ENCODE data around the gene ODC1. TPM values are rescaled to one million over a fixed set of nuclear protein-coding genes. Genes with fewer than 3 reads are reported as not detected.

Gene ODC1
- total and polyA plus RNA-seq, 2 of the 4 experiments (the other 2 are of a cell fraction) = 117 to 204 TPM

GRCh38 chr2:10422732-10423399 lies 25.3 kb downstream of the ODC1 start:
- Histone ChIP-seq H3K14ac (replicated peaks; ENCODE audit: low read depth, low read length) (no peak overlapping the region), H4K5ac (ENCODE audit: low read depth, low read length) (no peak overlapping the region), H3K27ac (ENCODE audit: insufficient read depth, low read length) (no peak overlapping the region), H3K9me1 (ENCODE audit: insufficient read depth, low read length) (no peaks in the 10 kb centered on the region), H4K8ac (ENCODE audit: low read depth in 2 of 2, low read length in 2 of 2) (no peak overlapping the region), H3K9ac (ENCODE audit: low read depth, low read length) (no peak overlapping the region), H3K4ac (ENCODE audit: low read depth, low read length) (no peak overlapping the region), H3K4me2 (ENCODE audit: low read depth, low read length) (no peak overlapping the region), H3K56ac (ENCODE audit: extremely low read depth, insufficient read depth, low read length) (no peak overlapping the region), H2BK120ac (ENCODE audit: low read depth, low read length) (no peak overlapping the region), H3K4me1 (ENCODE audit: control insufficient read depth, insufficient read depth, low read length) (peaks cover 7% of the 10 kb centered on the region; the same call in 1 of the 2 replicates), H3K9me3 (ENCODE audit: control insufficient read depth, insufficient read depth, low read length) (no peaks in the 10 kb centered on the region), H2AK5ac (ENCODE audit: low read depth, low read length) (no peak overlapping the region), H2AK9ac (replicated peaks; ENCODE audit: low read depth, low read length, poor library complexity) (no peak overlapping the region), H2BK15ac (ENCODE audit: low read depth, low read length) (no peak overlapping the region), H3K27me3 (ENCODE audit: control insufficient read depth, insufficient read depth, low read length) (no peaks in the 10 kb centered on the region), H3K23ac (ENCODE audit: low read depth, low read length) (no peak overlapping the region), H2BK20ac (ENCODE audit: low read depth, low read length) (no peak overlapping the region), H3K18ac (ENCODE audit: low read depth, low read length) (no peak overlapping the region), H3K79me1 (ENCODE audit: low read depth in 1 of 2, low read length in 2 of 2) (no peaks in the 10 kb centered on the region), H3K4me3 (ENCODE audit: insufficient read depth, low read depth, low read length) (no peak overlapping the region), H2BK5ac (ENCODE audit: low read depth, low read length, poor library complexity, severe bottlenecking) (no peak overlapping the region), H4K91ac (ENCODE audit: insufficient read depth, low read depth, low read length) (no peak overlapping the region), H4K20me1 (ENCODE audit: insufficient read depth, low read length) (peaks cover 4% of the 10 kb centered on the region; the same call in 1 of the 2 replicates), H2AFZ (replicated peaks; ENCODE audit: low read length, poor library complexity) (no peak overlapping the region), H3K36me3 (ENCODE audit: control insufficient read depth, insufficient read depth, low read length) (peaks cover 7% of the 10 kb centered on the region; the same call in 1 of the 2 replicates)
- ATAC-seq (ENCODE audit: low read depth) (no peak), DNase-seq (no peak)
- dilution Hi-C loops (cut with HindIII; ENCODE audit: low sequenced_read_pairs, unreplicated experiment) = no loop called here
- WGBS, 2 experiments (ENCODE audit: extremely low coverage in 2 of 2, insufficient read length in 1 of 2) = 92% methylated on average over 13 of the region's 24 CpGs; no CpG with 5 or more reads in 1 of the 2 experiments
- BruUV-seq (replicated peaks) = no TSS peak
- ChIA-PET CTCF (no interaction called here), POLR2A (ENCODE audit: unreplicated experiment) (no interaction called here)
- in situ Hi-C loops (cut with MboI; ENCODE audit: low sequenced_read_pairs) = loop anchor here (10.0 kb wide), 1 partner anchor 618 kb away; no protein-coding TSS in a partner anchor
- TF ChIP-seq CEBPB (IDR thresholded peaks at IDR 0.05; ENCODE audit: low read depth, low read length) (no peak), RAD21 (IDR thresholded peaks at IDR 0.05; ENCODE audit: low read length) (no peak), MAZ (IDR thresholded peaks at IDR 0.05; ENCODE audit: borderline replicate concordance, low read depth, low read length) (no peak), POLR2A (IDR thresholded peaks at IDR 0.05; ENCODE audit: low read depth, low read length) (no peak), RFX5 (IDR thresholded peaks at IDR 0.05; ENCODE audit: low read depth, low read length) (no peak), SMC3 (IDR thresholded peaks at IDR 0.05; ENCODE audit: low read depth, low read length) (no peak), BHLHE40 (IDR thresholded peaks at IDR 0.05; ENCODE audit: low read depth, low read length) (no peak), MXI1 (IDR thresholded peaks at IDR 0.05; ENCODE audit: borderline replicate concordance, low read depth, low read length) (no peak), MAFK (IDR thresholded peaks at IDR 0.05; ENCODE audit: low read depth, low read length) (no peak)
- TF ChIP-seq, protein P1, sequence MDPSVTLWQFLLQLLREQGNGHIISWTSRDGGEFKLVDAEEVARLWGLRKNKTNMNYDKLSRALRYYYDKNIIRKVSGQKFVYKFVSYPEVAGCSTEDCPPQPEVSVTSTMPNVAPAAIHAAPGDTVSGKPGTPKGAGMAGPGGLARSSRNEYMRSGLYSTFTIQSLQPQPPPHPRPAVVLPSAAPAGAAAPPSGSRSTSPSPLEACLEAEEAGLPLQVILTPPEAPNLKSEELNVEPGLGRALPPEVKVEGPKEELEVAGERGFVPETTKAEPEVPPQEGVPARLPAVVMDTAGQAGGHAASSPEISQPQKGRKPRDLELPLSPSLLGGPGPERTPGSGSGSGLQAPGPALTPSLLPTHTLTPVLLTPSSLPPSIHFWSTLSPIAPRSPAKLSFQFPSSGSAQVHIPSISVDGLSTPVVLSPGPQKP (IDR thresholded peaks at IDR 0.05; ENCODE audit: borderline replicate concordance, low read depth, low read length) = no peak
- TF ChIP-seq, protein P2, sequence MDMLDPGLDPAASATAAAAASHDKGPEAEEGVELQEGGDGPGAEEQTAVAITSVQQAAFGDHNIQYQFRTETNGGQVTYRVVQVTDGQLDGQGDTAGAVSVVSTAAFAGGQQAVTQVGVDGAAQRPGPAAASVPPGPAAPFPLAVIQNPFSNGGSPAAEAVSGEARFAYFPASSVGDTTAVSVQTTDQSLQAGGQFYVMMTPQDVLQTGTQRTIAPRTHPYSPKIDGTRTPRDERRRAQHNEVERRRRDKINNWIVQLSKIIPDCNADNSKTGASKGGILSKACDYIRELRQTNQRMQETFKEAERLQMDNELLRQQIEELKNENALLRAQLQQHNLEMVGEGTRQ (IDR thresholded peaks at IDR 0.05; ENCODE audit: low read depth, low read length) = no peak
- intact Hi-C loops (cut with micrococcal nuclease) = no loop called here

All from IMR-90 (cell line).